HepG2 (cell line): ENCODE results near the gene TTC4. TPM values are rescaled to one million over a fixed set of nuclear protein-coding genes. Genes with fewer than 3 reads are reported as not detected.

Source experiments
- CHD4 ChIP-seq: fragments of 200-600 bp; sonication (generic); IDR thresholded peaks from 2 replicates; pipeline ENCODE4 v1.7.0; 2017; ENCODE audit warnings: mild to moderate bottlenecking, low read length, borderline replicate concordance
- E2F1 ChIP-seq: sonication (generic); formaldehyde crosslinking; IDR thresholded peaks from 2 replicates; pipeline ENCODE4 v1.5.0; 2020; ENCODE audit warnings: missing genetic modification reagents
- GATAD2A ChIP-seq: IDR thresholded peaks from 2 replicates; pipeline ENCODE4 v1.6.1; 2016
- HNRNPL ChIP-seq: fragments of 200-400 bp; formaldehyde crosslinking; IDR thresholded peaks from 2 replicates; pipeline ENCODE4 v1.6.1; 2017; ENCODE audit warnings: mild to moderate bottlenecking, low read depth, low read length
- MAF1 ChIP-seq: sonication (generic); formaldehyde crosslinking; IDR thresholded peaks from 2 replicates; pipeline ENCODE4 v1.5.0; 2020; ENCODE audit warnings: missing genetic modification reagents, borderline replicate concordance
- MED1 ChIP-seq: sonication (generic); formaldehyde crosslinking; IDR thresholded peaks from 2 replicates; pipeline ENCODE4 v1.4.0; 2020; ENCODE audit warnings: missing genetic modification reagents
- MIXL1 ChIP-seq: IDR thresholded peaks from 2 replicates; pipeline ENCODE4 v1.6.1; 2016
- MXD3 ChIP-seq: IDR thresholded peaks from 2 replicates; pipeline ENCODE4 v1.6.1; 2016; ENCODE audit warnings: mild to moderate bottlenecking, missing biosample characterization, missing genetic modification reagents
- NAIF1 ChIP-seq: sonication (generic); formaldehyde crosslinking; IDR thresholded peaks from 2 replicates; pipeline ENCODE4 v1.5.0; 2020; ENCODE audit warnings: mild to moderate bottlenecking, missing genetic modification reagents, borderline replicate concordance
- NCOA1 ChIP-seq: sonication (generic); formaldehyde crosslinking; IDR thresholded peaks from 2 replicates; pipeline ENCODE4 v1.9.0; 2021; ENCODE audit warnings: missing genetic modification reagents
- PHB2 ChIP-seq: fragments of 450-650 bp; IDR thresholded peaks from 2 replicates; pipeline ENCODE4 v1.6.1; 2018; ENCODE audit not compliant: partially characterized antibody
- PHF8 ChIP-seq: sonication (generic); formaldehyde crosslinking; IDR thresholded peaks from 2 replicates; pipeline ENCODE4 v1.5.0; 2020; ENCODE audit warnings: missing genetic modification reagents
- POGK ChIP-seq: sonication (generic); formaldehyde crosslinking; conservative IDR thresholded peaks from 2 replicates; pipeline ENCODE4 v1.8.0; 2022; ENCODE audit warnings: mild to moderate bottlenecking, moderate library complexity, missing genetic modification reagents
- RFXAP ChIP-seq: sonication (generic); formaldehyde crosslinking; IDR thresholded peaks from 2 replicates; pipeline ENCODE4 v1.4.0; 2020; ENCODE audit warnings: missing genetic modification reagents, borderline replicate concordance
- SETDB1 ChIP-seq: sonication (generic); formaldehyde crosslinking; IDR thresholded peaks from 2 replicates; pipeline ENCODE4 v1.5.1; 2020; ENCODE audit warnings: missing genetic modification reagents, mild to moderate bottlenecking, borderline replicate concordance
- SIX1 ChIP-seq: sonication (generic); formaldehyde crosslinking; IDR thresholded peaks from 2 replicates; pipeline ENCODE4 v1.4.0; 2020; ENCODE audit warnings: missing genetic modification reagents, borderline replicate concordance
- SNRNP70 ChIP-seq: fragments of 200-400 bp; formaldehyde crosslinking; IDR thresholded peaks from 2 replicates; pipeline ENCODE4 v1.6.1; 2017; ENCODE audit warnings: mild to moderate bottlenecking, low read depth, low read length, moderate library complexity
- ZBTB20 ChIP-seq: sonication (generic); formaldehyde crosslinking; IDR thresholded peaks from 2 replicates; pipeline ENCODE4 v1.8.1; 2023; ENCODE audit warnings: missing genetic modification reagents, low read depth, mild to moderate bottlenecking, borderline replicate concordance
- ZBTB37 ChIP-seq: sonication (generic); formaldehyde crosslinking; IDR thresholded peaks from 2 replicates; pipeline ENCODE4 v1.4.0; 2020; ENCODE audit warnings: mild to moderate bottlenecking, missing genetic modification reagents
- ZNF547 ChIP-seq: sonication (generic); formaldehyde crosslinking; IDR thresholded peaks from 2 replicates; pipeline ENCODE4 v1.5.1; 2020; ENCODE audit warnings: mild to moderate bottlenecking, missing genetic modification reagents
- polyA plus RNA-seq, 8 experiments: library from polyadenylated mRNA; depleted of rRNA in 3 of 8; stranded (reverse) in 7 of 8; unstranded in 1 of 8; fragments of >200 nt; fragmentation: Illumina TruSeq in 4 of 8; extraction: Trizol in 4 of 8; gene quantifications; 2 replicates each; pipeline versions ENCODE4 v1.2.1 to v1.2.3, GENCODE V29; 2011 to 2016; ENCODE audit warnings: low read depth in 4 of 8, missing spikeins in 1 of 8, mixed read lengths in 1 of 8; ENCODE audit not compliant: insufficient read depth in 1 of 8
- total RNA-seq, 5 experiments: library from RNA; depleted of rRNA; stranded (reverse); fragments of >200 nt; fragmentation: Illumina TruSeq; extraction: Trizol; gene quantifications; 2 replicates each; pipeline ENCODE4 v1.2.3, GENCODE V29; 2016; ENCODE audit warnings: low read depth in 1 of 5
- TF ChIP-seq, protein P1 (sequence below): sonication (generic); formaldehyde crosslinking; IDR thresholded peaks from 2 replicates; pipeline ENCODE4 v1.4.0; 2020; ENCODE audit warnings: mild to moderate bottlenecking, missing genetic modification reagents
- TF ChIP-seq, protein P2 (sequence below): sonication (generic); formaldehyde crosslinking; IDR thresholded peaks from 2 replicates; pipeline ENCODE4 v1.9.0; 2021; ENCODE audit warnings: missing genetic modification reagents, mild to moderate bottlenecking, borderline replicate concordance

The TTC4 gene
- total and polyA plus RNA-seq, 2 of the 13 experiments (the other 11 are each of a cell fraction or from before 2014, with no cell fraction given): 13.1 to 24.7 TPM

DNA sequence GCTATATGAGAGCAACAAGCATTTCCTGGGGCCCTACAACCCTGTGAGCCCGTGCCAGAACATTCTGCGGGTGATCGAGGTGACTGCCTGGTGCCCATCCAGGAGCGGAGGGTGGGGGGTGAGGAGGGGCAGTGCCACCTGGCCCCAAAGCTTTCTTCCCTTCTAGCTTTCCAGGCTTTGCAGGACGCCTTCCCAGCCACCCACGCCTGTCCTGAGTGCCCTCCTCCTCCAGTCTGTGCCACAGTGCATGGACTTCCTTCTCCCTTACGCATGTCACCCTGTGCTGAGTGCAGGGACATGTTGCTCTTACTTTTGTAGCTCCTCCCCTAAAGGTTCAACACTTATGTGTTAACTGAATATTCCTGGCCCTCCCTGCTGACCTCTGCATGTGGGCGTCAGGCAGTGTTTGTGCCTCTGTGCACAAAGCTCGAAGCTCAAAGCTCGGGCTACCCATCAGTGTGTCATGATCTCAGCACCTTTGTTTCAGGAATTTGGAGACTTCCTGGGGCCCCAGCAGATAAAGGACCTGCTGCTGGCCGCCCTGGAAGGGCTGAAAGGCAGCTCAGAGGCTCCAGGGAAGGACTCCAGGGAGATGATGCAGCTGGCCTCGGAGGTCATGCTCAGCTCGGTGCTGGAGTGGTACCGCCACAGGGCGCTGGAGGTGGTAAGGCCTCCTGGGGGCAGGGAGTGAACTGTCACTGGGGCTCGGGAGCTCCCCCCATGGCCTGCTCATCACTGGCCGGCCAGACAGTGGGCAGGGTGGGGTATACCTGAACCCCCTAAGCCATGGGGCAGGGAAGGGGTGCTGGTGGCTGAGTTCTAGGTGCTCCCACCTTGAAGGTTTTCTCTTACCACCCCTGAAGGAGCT is 36.7 kb upstream of the TTC4 start (continued):
- TF ChIP-seq MAF1: no peak
- TF ChIP-seq HNRNPL: no peak
- TF ChIP-seq, protein P1, sequence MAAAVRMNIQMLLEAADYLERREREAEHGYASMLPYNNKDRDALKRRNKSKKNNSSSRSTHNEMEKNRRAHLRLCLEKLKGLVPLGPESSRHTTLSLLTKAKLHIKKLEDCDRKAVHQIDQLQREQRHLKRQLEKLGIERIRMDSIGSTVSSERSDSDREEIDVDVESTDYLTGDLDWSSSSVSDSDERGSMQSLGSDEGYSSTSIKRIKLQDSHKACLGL (CRISPR knock-in tag): 0 out of 2 replicates have a peak, but pooled peaks have one; percentile 18
- no peak for TF ChIP-seq CHD4
- TF ChIP-seq NAIF1 (CRISPR knock-in tag): no peak
- 0 out of 2 replicates have a peak, but pooled peaks have one; percentile 32 for TF ChIP-seq ZNF547
- no peak for TF ChIP-seq SIX1 (CRISPR knock-in tag)
- no peak for TF ChIP-seq NCOA1 (CRISPR knock-in tag)
- TF ChIP-seq MED1 (CRISPR knock-in tag): no peak
- no peak for TF ChIP-seq MXD3 (CRISPR knock-in tag)
- no peak for TF ChIP-seq PHF8 (CRISPR knock-in tag)
- TF ChIP-seq MIXL1 (CRISPR knock-in tag): no peak
- no peak for TF ChIP-seq ZBTB37 (CRISPR knock-in tag)
- no peak for TF ChIP-seq SETDB1
- no peak for TF ChIP-seq RFXAP (CRISPR knock-in tag)
- no peak for TF ChIP-seq PHB2
- no peak for TF ChIP-seq POGK (CRISPR knock-in tag)
- no peak for TF ChIP-seq E2F1 (CRISPR knock-in tag)
- TF ChIP-seq ZBTB20 (CRISPR knock-in tag): no peak
- no peak for TF ChIP-seq SNRNP70
- TF ChIP-seq, protein P2, sequence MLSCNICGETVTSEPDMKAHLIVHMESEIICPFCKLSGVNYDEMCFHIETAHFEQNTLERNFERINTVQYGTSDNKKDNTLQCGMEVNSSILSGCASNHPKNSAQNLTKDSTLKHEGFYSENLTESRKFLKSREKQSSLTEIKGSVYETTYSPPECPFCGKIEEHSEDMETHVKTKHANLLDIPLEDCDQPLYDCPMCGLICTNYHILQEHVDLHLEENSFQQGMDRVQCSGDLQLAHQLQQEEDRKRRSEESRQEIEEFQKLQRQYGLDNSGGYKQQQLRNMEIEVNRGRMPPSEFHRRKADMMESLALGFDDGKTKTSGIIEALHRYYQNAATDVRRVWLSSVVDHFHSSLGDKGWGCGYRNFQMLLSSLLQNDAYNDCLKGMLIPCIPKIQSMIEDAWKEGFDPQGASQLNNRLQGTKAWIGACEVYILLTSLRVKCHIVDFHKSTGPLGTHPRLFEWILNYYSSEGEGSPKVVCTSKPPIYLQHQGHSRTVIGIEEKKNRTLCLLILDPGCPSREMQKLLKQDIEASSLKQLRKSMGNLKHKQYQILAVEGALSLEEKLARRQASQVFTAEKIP (CRISPR knock-in tag): no peak
- no peak for TF ChIP-seq GATAD2A (CRISPR knock-in tag)
